Measurements from ENCODE around the gene LCN10.
A peak's percentile ranks its signal among the peaks of the same experiment; 100 is the strongest.
"Not testable (repeated sequence)": the region's sequence is repeated elsewhere in the genome, so short reads cannot be mapped to it uniquely, and the experiment has no call there.

Gene LCN10

DNA sequence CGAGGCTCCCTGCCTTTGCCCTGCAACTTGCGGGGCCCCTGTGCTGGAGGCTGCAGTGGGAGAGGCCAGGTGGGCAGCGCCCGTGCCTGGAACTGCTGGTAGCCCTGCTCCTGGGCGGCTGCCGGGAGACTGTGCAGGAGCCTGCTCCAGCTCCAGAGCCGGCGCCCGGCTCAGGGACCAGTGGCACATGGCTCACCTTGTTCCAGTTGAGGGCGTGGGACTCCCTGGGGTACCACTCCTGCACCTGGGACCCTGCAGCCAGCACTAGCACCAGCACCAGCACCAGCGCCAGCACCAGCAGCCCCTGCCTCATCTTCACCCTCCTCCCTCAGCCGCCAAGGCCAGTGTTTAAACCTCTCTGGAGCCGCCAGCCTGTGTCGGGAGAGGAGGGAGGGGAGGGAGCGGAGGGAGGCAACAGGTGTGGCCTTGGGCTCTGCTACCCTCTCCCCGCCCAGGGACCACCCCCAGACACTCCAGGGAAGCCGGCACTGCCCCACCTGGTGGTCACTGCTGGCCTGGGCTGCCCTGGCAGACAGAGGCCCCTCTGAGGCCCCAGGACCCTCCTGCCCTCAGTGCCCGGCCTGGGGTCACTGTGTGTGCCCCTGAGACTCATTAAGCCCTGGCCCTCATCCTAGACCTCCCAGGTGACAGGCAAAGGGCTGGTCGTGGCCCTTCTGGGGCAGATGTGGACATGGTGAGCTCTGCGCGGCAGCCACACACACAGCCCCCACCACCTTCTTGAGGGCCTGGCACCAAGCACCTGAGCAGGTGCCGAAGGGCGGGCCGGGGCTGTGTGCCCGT is at the start of gene LCN10:
Gene LCN10 (minus strand): TSS at position 350 of the 801 bp plus-strand sequence. CDS start 37 bp downstream, at position 313.
- peak; percentile 52 for DNase-seq

GRCh38 chr9:136791516-136792276 is 49.0 kb upstream of the LCN10 start:
- peak; percentile 60 for DNase-seq

DNA sequence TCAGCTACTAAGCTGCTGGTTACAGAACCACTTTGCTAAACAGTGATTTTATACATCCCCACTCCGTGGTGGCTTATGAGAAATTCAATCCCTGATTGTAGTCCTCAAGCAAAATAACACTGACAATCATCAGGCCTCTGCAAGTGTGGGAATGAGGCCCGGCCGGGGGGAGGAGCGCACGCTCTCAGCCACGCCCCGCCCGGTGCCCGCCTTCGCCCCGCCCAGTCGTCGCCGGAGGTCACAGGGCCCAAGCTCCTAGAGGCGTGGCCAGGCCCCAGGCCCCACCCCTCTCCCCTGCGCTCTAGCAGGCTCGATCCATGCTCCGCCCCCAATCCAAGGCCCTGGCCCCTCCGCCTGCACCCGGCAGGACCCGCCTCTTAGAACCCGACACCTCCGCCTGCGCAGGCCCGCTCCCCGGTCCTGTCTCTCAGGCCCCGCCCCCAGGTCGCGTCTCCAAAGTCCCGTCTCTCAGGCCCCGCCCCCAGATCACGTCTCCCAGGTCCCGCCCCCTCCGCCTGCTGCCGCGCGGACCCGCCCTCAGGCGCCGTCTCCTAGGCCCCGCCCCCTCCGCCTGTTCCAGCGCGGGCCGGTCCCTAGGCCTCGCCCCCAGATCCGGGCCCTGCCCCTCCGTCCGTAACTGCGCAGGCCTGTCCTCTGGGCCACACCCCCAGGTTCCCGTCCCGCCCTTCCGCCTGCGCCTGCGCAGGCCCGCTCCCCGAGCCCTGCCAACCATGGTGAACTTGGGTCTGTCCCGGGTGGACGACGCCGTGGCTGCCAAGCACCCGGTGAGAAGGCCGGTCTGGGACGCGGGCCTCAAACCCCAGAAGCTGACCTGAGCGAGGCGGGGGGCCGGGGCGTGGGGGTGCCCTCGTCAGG is 48.1 kb upstream of the LCN10 start, which contains the start of gene TMEM141:
Gene TMEM141 (plus strand): TSS at position 705 of the 876 bp plus-strand sequence. CDS start 27 bp downstream, at position 732.
- peak; percentile 100 for DNase-seq

- DNase-seq, result no peak
Measured at GRCh38 chr9:136789523-136789937, 46.8 kb upstream of the LCN10 start.

DNA sequence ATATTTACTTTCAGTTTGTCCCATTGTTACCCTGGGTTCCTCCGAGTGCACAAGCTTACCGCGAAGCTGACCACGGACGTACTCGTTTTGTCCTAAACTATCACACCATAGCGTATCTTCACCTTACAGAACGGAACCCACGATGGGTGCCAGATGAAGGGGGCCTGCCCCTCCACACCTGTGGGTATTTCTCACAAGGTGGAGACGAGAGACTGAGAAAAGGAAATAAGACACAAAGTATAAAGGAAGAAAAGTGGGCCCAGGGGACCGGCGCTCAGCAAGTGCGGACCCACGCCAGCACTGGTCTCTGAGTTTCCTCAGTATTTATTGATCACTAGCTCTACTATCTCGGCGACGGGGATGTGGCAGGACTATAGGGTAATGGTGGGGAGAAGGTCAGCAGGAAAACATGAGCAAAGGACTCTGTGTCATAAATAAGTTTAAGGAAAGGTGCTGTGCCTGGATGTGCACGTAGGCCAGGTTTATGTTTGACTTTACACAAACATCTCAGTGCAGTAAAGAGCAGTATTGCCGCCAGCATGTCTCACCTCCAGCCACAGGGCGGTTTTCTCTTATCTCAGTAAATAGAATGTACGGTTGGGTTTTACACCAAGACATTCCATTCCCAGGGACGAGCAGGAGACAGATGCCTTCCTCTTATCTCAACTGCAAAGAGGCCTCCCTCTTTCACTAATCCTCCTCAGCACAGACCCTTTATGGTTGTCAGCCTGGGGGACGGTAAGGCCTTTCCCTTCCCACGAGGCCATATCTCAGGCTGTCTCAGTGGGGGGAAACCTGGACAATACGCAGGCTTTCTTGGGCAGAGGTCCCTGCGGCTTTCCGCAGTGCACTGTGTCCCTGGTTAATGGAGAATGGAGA is 46.1 kb upstream of the LCN10 start:
- DNase-seq, result not testable (repeated sequence)

DNA sequence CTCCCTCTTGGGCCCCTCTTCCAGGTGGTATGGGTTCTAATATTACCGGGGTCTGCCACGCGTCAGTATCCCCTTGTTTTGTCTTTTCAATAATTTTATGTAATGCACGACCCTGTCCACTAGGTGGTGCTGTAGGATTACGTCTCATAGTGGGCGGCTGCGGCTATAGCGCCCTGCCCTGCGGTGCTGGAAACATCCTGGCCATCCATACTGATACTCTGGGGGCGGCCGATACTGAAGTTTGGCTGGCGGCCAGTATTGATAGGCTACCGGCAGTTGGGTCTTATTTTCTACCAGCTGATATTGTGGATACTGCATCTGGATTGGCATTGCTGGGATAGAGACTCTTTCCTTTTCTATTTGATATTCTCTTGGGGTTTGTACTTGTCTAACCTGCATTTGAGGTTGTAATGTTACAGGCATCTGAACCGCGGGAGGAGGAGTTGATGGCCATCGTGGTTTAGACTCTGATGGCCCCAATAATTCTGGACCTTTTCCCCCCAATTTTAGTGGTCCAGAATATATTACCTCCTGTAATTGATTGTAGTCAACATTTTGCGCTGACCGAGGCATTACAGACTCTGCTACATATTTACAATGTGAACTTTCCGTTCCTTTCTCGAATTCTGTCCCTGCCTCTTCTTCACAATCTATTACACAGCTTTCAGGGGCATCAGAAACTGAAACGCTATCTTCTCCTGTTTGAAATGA is 45.1 kb upstream of the LCN10 start:
- DNase-seq, result peak; percentile 45

DNA sequence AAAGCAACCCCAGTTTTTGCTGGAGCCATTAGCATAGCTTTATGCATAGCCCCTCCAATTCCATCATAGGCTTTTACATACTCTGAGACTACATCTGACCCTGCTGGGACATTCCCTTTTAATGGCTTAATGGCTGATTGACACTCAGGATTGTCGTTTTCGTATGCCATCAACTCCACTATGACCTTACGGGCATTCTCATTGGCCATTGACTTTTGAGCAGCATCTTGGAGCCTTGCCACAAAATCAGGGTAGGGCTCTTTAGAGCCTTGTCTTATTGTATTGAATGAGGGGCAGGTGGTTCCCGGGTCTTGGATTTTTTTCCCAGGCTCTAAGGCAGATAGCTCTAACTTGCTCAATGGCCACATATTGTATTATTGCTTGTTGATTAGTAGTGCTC is 44.2 kb upstream of the LCN10 start:
- DNase-seq, result not testable (repeated sequence)

DNA sequence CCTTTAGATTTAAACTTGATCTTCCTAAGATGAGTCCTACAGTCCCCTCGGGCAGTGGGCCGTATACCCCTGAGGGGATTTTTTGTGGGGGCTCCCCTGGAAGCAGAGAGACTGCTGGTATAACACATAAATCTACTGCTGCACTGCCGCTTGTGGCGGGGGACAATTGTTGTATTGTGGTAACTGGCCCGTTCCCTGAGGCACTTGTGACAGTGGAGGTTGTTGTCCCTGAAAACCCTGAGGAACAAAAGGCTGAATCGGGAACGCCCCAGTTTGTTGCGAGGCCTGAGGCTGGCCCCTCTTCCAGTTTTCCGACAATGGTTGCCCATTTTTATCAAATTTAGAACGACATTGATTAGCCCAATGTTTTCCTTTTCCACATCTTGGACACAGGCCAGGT is 43.7 kb upstream of the LCN10 start:
- no peak for DNase-seq

GRCh38 chr9:136785565-136786355 is 43.0 kb upstream of the LCN10 start:
- DNase-seq, result not testable (repeated sequence)

- no peak for DNase-seq
Measured at GRCh38 chr9:136784997-136785361, 42.2 kb upstream of the LCN10 start.

GRCh38 chr9:136784249-136784996 is 41.7 kb upstream of the LCN10 start:
- DNase-seq, result no peak

- DNase-seq, result no peak
Measured at GRCh38 chr9:136782452-136782851, 39.7 kb upstream of the LCN10 start.

- DNase-seq, result no peak
Measured at GRCh38 chr9:136779808-136780207, 37.1 kb upstream of the LCN10 start.

- no peak for DNase-seq
Measured at GRCh38 chr9:136777359-136777758, 34.6 kb upstream of the LCN10 start.

- DNase-seq, result no peak
Measured at GRCh38 chr9:136776947-136777346, 34.2 kb upstream of the LCN10 start.

- DNase-seq, result no peak
Measured at GRCh38 chr9:136775191-136775590, 32.5 kb upstream of the LCN10 start.

- DNase-seq, result no peak
Measured at GRCh38 chr9:136774416-136775045, 31.8 kb upstream of the LCN10 start.

- DNase-seq, result peak; percentile 17
Measured at GRCh38 chr9:136773386-136774044, 30.8 kb upstream of the LCN10 start.

All from NCI-H2029 (cell line).